Measurements from ENCODE around the gene VAT1L. TPM values are rescaled to one million over a fixed set of nuclear protein-coding genes. Genes with fewer than 3 reads are reported as not detected.

Gene VAT1L
- total and polyA plus RNA-seq, 4 donors, result 0.17 to 0.98 (median 0.26) TPM

DNA sequence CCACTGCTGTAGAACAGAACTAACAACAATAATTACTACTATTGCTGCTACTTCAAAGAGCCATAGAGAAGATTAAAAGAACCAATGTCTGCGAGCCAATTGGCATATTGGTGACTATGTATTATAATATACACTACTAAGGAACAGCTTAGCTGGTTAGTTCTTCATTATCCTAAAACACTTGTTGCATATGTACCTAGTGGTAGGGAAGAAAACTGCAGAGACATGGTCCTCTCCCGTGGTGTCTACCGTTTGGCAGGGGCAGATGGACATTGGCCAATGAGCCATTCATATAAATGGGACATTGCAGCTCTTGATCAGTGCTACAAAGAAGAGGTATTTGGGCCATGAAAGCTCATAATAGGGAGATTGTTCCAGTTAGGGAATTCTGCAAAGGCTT, 187.6 kb downstream of the VAT1L start (continued):
- TF ChIP-seq, protein P1, sequence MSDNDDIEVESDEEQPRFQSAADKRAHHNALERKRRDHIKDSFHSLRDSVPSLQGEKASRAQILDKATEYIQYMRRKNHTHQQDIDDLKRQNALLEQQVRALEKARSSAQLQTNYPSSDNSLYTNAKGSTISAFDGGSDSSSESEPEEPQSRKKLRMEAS (IDR thresholded peaks at IDR 0.05), result no peak

DNA sequence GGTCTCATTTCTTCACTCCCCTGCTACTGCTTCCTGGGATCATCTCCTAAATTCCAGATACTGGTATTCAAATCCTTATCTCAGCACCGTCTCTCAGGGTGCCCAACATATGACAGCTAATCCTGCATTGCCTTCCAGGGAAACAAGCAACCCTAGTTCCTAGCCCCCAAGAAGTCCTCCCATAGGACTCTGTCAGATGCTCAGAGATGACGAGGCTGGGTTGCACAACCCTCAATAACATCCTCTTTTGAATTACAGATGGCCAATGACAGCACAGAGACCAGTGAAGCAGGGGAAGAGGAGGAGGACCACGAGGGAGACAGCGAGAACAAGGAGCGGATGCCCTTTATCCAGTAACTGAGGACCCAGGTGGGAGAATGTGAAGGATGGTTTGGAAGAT, 189.0 kb downstream of the VAT1L start:
- TF ChIP-seq SP1 (IDR thresholded peaks at IDR 0.05) (no peak), FOXA2 (IDR thresholded peaks at IDR 0.05) (no peak), RXRA (IDR thresholded peaks at IDR 0.05) (no peak), YY1 (IDR thresholded peaks at IDR 0.05) (no peak), JUND (IDR thresholded peaks at IDR 0.05) (no peak), HNF4G (IDR thresholded peaks at IDR 0.05) (no peak), EGR1 (IDR thresholded peaks at IDR 0.05; ENCODE audit: low read depth in 2 of 2) (no peak), TAF1 (conservative IDR thresholded peaks at IDR 0.05) (no peak), NR2F2 (IDR thresholded peaks at IDR 0.05) (no peak), RAD21 (IDR thresholded peaks at IDR 0.05) (no peak), GABPA (IDR thresholded peaks at IDR 0.05 in 1 of 2, conservative IDR thresholded peaks at IDR 0.05 in 1 of 2) (no peak)
- TF ChIP-seq, protein P2, sequence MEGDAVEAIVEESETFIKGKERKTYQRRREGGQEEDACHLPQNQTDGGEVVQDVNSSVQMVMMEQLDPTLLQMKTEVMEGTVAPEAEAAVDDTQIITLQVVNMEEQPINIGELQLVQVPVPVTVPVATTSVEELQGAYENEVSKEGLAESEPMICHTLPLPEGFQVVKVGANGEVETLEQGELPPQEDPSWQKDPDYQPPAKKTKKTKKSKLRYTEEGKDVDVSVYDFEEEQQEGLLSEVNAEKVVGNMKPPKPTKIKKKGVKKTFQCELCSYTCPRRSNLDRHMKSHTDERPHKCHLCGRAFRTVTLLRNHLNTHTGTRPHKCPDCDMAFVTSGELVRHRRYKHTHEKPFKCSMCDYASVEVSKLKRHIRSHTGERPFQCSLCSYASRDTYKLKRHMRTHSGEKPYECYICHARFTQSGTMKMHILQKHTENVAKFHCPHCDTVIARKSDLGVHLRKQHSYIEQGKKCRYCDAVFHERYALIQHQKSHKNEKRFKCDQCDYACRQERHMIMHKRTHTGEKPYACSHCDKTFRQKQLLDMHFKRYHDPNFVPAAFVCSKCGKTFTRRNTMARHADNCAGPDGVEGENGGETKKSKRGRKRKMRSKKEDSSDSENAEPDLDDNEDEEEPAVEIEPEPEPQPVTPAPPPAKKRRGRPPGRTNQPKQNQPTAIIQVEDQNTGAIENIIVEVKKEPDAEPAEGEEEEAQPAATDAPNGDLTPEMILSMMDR (IDR thresholded peaks at IDR 0.05; ENCODE audit: low read depth, low read length, missing input control), result no peak
- TF ChIP-seq, protein P3, sequence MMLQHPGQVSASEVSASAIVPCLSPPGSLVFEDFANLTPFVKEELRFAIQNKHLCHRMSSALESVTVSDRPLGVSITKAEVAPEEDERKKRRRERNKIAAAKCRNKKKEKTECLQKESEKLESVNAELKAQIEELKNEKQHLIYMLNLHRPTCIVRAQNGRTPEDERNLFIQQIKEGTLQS (IDR thresholded peaks at IDR 0.05), result no peak
- TF ChIP-seq, protein P1 (IDR thresholded peaks at IDR 0.05), result no peak
- TF ChIP-seq, protein P4, sequence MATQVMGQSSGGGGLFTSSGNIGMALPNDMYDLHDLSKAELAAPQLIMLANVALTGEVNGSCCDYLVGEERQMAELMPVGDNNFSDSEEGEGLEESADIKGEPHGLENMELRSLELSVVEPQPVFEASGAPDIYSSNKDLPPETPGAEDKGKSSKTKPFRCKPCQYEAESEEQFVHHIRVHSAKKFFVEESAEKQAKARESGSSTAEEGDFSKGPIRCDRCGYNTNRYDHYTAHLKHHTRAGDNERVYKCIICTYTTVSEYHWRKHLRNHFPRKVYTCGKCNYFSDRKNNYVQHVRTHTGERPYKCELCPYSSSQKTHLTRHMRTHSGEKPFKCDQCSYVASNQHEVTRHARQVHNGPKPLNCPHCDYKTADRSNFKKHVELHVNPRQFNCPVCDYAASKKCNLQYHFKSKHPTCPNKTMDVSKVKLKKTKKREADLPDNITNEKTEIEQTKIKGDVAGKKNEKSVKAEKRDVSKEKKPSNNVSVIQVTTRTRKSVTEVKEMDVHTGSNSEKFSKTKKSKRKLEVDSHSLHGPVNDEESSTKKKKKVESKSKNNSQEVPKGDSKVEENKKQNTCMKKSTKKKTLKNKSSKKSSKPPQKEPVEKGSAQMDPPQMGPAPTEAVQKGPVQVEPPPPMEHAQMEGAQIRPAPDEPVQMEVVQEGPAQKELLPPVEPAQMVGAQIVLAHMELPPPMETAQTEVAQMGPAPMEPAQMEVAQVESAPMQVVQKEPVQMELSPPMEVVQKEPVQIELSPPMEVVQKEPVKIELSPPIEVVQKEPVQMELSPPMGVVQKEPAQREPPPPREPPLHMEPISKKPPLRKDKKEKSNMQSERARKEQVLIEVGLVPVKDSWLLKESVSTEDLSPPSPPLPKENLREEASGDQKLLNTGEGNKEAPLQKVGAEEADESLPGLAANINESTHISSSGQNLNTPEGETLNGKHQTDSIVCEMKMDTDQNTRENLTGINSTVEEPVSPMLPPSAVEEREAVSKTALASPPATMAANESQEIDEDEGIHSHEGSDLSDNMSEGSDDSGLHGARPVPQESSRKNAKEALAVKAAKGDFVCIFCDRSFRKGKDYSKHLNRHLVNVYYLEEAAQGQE (IDR thresholded peaks at IDR 0.05), result no peak
- no peaks in the 10 kb centered on the region for H3K4me1 ChIP-seq (ENCODE audit: control insufficient read depth in 4 of 4, insufficient read depth in 4 of 4, low read length in 3 of 4)

DNA sequence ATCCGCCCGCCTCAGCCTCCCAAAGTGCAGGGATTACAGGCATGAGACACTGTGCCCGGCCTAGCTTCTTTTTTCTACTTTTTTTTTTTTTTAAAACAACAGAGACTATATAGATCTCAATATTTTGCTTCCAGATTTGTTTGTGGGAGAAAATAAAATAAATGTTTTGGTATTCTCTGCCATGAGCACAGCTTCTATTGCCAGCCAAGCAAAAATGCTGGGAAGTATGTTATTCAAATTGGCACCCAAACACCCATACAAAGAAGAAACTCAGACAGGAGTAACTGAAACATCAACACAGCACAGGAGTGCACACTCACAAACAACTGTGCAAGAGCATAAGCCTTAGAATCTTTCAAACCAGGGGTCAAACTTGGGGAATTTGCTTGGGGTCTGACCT, 196.7 kb downstream of the VAT1L start:
- H3K9me3 ChIP-seq (ENCODE audit: control insufficient read depth in 4 of 4, low read length in 3 of 4), result no peaks in the 10 kb centered on the region
- peaks cover 0 to 3% (median under 1%) of the 10 kb centered on the region in 4 donors for H3K27me3 ChIP-seq (ENCODE audit: control insufficient read depth in 4 of 4, insufficient read depth in 4 of 4, low read length in 3 of 4)
- H3K4me3 ChIP-seq (ENCODE audit: low read depth in 1 of 3, low read length in 3 of 3), result no peak overlapping the region
- 83% methylated on average over 3 of the region's 3 CpGs for WGBS
- no peaks in the 10 kb centered on the region for H3K36me3 ChIP-seq (ENCODE audit: control insufficient read depth in 4 of 4, insufficient read depth in 3 of 4, low read depth in 1 of 4, low read length in 3 of 4)
- H3K9ac ChIP-seq (ENCODE audit: low read depth in 1 of 2, low read length in 2 of 2), result no peak overlapping the region
- H3K27ac ChIP-seq (ENCODE audit: low read depth in 1 of 2, low read length in 2 of 2), result no peak overlapping the region
- no peaks in the 10 kb centered on the region for H3K4me1 ChIP-seq (ENCODE audit: control insufficient read depth in 4 of 4, insufficient read depth in 4 of 4, low read length in 3 of 4)
- no peak for DNase-seq (ENCODE audit: low spot score)
- TF ChIP-seq, protein P2 (IDR thresholded peaks at IDR 0.05; ENCODE audit: low read depth, low read length, missing input control), result no peak
- no peak for TF ChIP-seq HNF4G (IDR thresholded peaks at IDR 0.05)
- TF ChIP-seq GABPA (IDR thresholded peaks at IDR 0.05 in 1 of 2, conservative IDR thresholded peaks at IDR 0.05 in 1 of 2), result no peak
- TF ChIP-seq, protein P5, sequence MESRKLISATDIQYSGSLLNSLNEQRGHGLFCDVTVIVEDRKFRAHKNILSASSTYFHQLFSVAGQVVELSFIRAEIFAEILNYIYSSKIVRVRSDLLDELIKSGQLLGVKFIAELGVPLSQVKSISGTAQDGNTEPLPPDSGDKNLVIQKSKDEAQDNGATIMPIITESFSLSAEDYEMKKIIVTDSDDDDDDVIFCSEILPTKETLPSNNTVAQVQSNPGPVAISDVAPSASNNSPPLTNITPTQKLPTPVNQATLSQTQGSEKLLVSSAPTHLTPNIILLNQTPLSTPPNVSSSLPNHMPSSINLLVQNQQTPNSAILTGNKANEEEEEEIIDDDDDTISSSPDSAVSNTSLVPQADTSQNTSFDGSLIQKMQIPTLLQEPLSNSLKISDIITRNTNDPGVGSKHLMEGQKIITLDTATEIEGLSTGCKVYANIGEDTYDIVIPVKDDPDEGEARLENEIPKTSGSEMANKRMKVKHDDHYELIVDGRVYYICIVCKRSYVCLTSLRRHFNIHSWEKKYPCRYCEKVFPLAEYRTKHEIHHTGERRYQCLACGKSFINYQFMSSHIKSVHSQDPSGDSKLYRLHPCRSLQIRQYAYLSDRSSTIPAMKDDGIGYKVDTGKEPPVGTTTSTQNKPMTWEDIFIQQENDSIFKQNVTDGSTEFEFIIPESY (IDR thresholded peaks at IDR 0.05), result no peak
- TF ChIP-seq, protein P4 (IDR thresholded peaks at IDR 0.05), result no peak

More for the DNA sequence above, 189.0 kb downstream of the VAT1L start:
- H3K9ac ChIP-seq (ENCODE audit: low read depth in 1 of 2, low read length in 2 of 2), result no peak overlapping the region
- H3K9me3 ChIP-seq (ENCODE audit: control insufficient read depth in 4 of 4, low read length in 3 of 4), result no peaks in the 10 kb centered on the region
- WGBS, result 71% methylated on average over 5 of the region's 5 CpGs
- no peaks in the 10 kb centered on the region for H3K36me3 ChIP-seq (ENCODE audit: control insufficient read depth in 4 of 4, insufficient read depth in 3 of 4, low read depth in 1 of 4, low read length in 3 of 4)
- H3K27me3 ChIP-seq (ENCODE audit: control insufficient read depth in 4 of 4, insufficient read depth in 4 of 4, low read length in 3 of 4), result no peaks in the 10 kb centered on the region
- no peak for DNase-seq (ENCODE audit: low spot score)
- no peak overlapping the region for H3K27ac ChIP-seq (ENCODE audit: low read depth in 1 of 2, low read length in 2 of 2)
- H3K4me3 ChIP-seq (ENCODE audit: low read depth in 1 of 3, low read length in 3 of 3), result no peak overlapping the region
